B cell (primary cell): Measurements from ENCODE around the gene PRKX. TPM values are rescaled to one million over a fixed set of nuclear protein-coding genes. Genes with fewer than 3 reads are reported as not detected.
"Not testable (repeated sequence)": the region's sequence is repeated elsewhere in the genome, so short reads cannot be mapped to it uniquely, and the experiment has no call there.

Experiments
- ATAC-seq: fragments of 200-7000 bp; cut with Tn5 transposase; one replicate; pipeline ENCODE4 v1.10.0; 2021; ENCODE audit warnings: low read depth, mild to moderate bottlenecking, moderate number of reproducible peaks, moderate library complexity
- CTCF ChIA-PET: fragments of 350-600 bp; sonication (Branson Sonifier 250); formaldehyde crosslinking; loops from one replicate; lab custom pipeline; 2021; ENCODE audit warnings: antibody characterized with exemption, inconsistent platforms; lab: Charles Lee
- POLR2A ChIA-PET: fragments of 350-600 bp; sonication (Branson Sonifier 250); formaldehyde crosslinking; loops from one replicate; lab custom pipeline; 2021; ENCODE audit warnings: antibody characterized with exemption; lab: Charles Lee
- DNase-seq: peaks from one replicate; pipeline ENCODE4 v3.0.0; 2013
- H2AFZ ChIP-seq: 2 replicates; pipeline ENCODE4 v1.6.1; 2012; ENCODE audit warnings: mild to moderate bottlenecking, low read depth, low read length; ENCODE audit not compliant: insufficient read depth, poor library complexity, severe bottlenecking
- H3K27ac ChIP-seq, 2 donors: 1 replicate in 1 of 2; 2 replicates in 1 of 2; pipeline ENCODE4 v1.5.1; 2012 to 2013; ENCODE audit warnings: low read length in 2 of 2, mild to moderate bottlenecking in 2 of 2, moderate library complexity in 1 of 2
- H3K27me3 ChIP-seq, 4 experiments: fragments of 200-600 bp in 1 of 4; sonication (generic) in 1 of 4; replicated peaks in 1 of 4; 1 replicate in 2 of 4; 2 replicates in 2 of 4; pipeline versions ENCODE4 v1.6.1 to v1.7.0; 2013 to 2016; ENCODE audit warnings: low read length in 3 of 4, mild to moderate bottlenecking in 2 of 4, mixed read lengths in 1 of 4, moderate library complexity in 1 of 4; ENCODE audit not compliant: insufficient read depth in 4 of 4, control insufficient read depth in 3 of 4; ENCODE audit errors: control extremely low read depth in 1 of 4
- H3K36me3 ChIP-seq, 2 experiments: replicated peaks in 1 of 2; 1 replicate in 1 of 2; 2 replicates in 1 of 2; pipeline versions ENCODE4 v1.6.1 to v1.7.1; 2013; ENCODE audit warnings: low read length in 1 of 2; ENCODE audit not compliant: insufficient read depth in 2 of 2, control insufficient read depth in 1 of 2; ENCODE audit errors: control extremely low read depth in 1 of 2, extremely low read depth in 1 of 2
- H3K4me1 ChIP-seq, 2 donors: fragments of 200-600 bp in 1 of 2; sonication (generic) in 1 of 2; 1 replicate in 1 of 2; 2 replicates in 1 of 2; pipeline versions ENCODE4 v1.5.1 to v1.6.1; 2013 to 2017; ENCODE audit warnings: low read length in 2 of 2; ENCODE audit not compliant: control insufficient read depth in 2 of 2, insufficient read depth in 2 of 2
- H3K4me2 ChIP-seq: replicated peaks from 2 replicates; pipeline ENCODE3; 2012; ENCODE audit warnings: mild to moderate bottlenecking, low read depth, low read length; ENCODE audit not compliant: poor library complexity, severe bottlenecking
- H3K4me3 ChIP-seq, 5 experiments: fragments of 200-600 bp in 1 of 5; sonication (generic) in 1 of 5; 1 replicate in 3 of 5; 2 replicates in 2 of 5; pipeline versions ENCODE4 v1.5.1 to v1.7.0; 2011 to 2016; ENCODE audit warnings: low read length in 4 of 5, mild to moderate bottlenecking in 4 of 5, low read depth in 2 of 5, control low read depth in 1 of 5, moderate library complexity in 1 of 5; ENCODE audit not compliant: insufficient read depth in 1 of 5; ENCODE audit errors: control extremely low read depth in 1 of 5, extremely low read depth in 1 of 5
- H3K79me2 ChIP-seq: fragments of 200-600 bp; sonication (generic); one replicate; pipeline ENCODE4 v1.6.0; 2016; ENCODE audit warnings: low read length; ENCODE audit not compliant: control insufficient read depth, insufficient read depth
- H3K9ac ChIP-seq: fragments of 200-600 bp; sonication (generic); 2 replicates; pipeline ENCODE4 v1.6.1; 2017; ENCODE audit warnings: mild to moderate bottlenecking, low read length, moderate library complexity
- H3K9me3 ChIP-seq, 3 donors: one replicate each; pipeline versions ENCODE4 v1.6.1 to v1.7.1; 2013; ENCODE audit warnings: low read length in 2 of 3; ENCODE audit not compliant: control insufficient read depth in 2 of 3, insufficient read depth in 1 of 3; ENCODE audit errors: control extremely low read depth in 1 of 3
- H4K20me1 ChIP-seq: 2 replicates; pipeline ENCODE4 v1.6.0; 2012; ENCODE audit warnings: mild to moderate bottlenecking, low read length; ENCODE audit not compliant: insufficient read depth, control insufficient read depth, poor library complexity, severe bottlenecking
- H3K27ac Mint-ChIP-seq: one replicate; pipeline ENCODE4 v1.8.0; 2021; ENCODE audit warnings: mixed read lengths
- H3K27me3 Mint-ChIP-seq: one replicate; pipeline ENCODE4 v1.8.0; 2021; ENCODE audit warnings: mixed read lengths
- H3K4me1 Mint-ChIP-seq: one replicate; pipeline ENCODE4 v1.8.0; 2021; ENCODE audit warnings: mixed read lengths
- H3K4me3 Mint-ChIP-seq: one replicate; pipeline ENCODE4 v1.8.0; 2021; ENCODE audit warnings: mixed read lengths
- H3K9me3 Mint-ChIP-seq: one replicate; pipeline ENCODE4 v1.8.0; 2022; ENCODE audit warnings: mixed read lengths; ENCODE audit not compliant: insufficient read depth
- EZH2 ChIP-seq: IDR thresholded peaks from 2 replicates; pipeline ENCODE4 v1.6.1; 2012; ENCODE audit warnings: borderline replicate concordance, low read depth, mild to moderate bottlenecking, moderate library complexity, low read length; ENCODE audit not compliant: insufficient read depth, poor library complexity, severe bottlenecking
- WGBS: methylation state at CpG from one replicate; pipeline ENCODE4 v1.1.5; 2013; ENCODE audit warnings: missing lambda C conversion rate; ENCODE audit not compliant: insufficient coverage; 5-methylcytosine and 5-hydroxymethylcytosine counted together
- intact Hi-C: fragments of 100-400 bp; cut with micrococcal nuclease; formaldehyde crosslinking; loops from one replicate; pipeline ENCODE4 v1.10.0; 2022
- polyA plus RNA-seq: library from polyadenylated mRNA; depleted of rRNA; stranded (reverse); fragments of >200 nt; gene quantifications from 2 replicates; pipeline ENCODE4 v1.2.3, GENCODE V29; 2012
- total RNA-seq, 2 donors: library from RNA; stranded (reverse); fragments of 120-200 nt in 1 of 2; gene quantifications; 1 replicate in 1 of 2; 2 replicates in 1 of 2; pipeline versions ENCODE4 v1.2.3 to v1.2.4, GENCODE V29; 2013 to 2022
- TF ChIP-seq, protein P1 (sequence below): fragments of 200-600 bp; IDR thresholded peaks from one replicate; pipeline ENCODE4 v1.8.0; 2022; ENCODE audit warnings: antibody characterized with exemption, mild to moderate bottlenecking

PRKX gene
- total and polyA plus RNA-seq, 2 donors (not counting 1 experiment from before 2014, with no cell fraction given), result 26.2 to 52.5 TPM

DNA sequence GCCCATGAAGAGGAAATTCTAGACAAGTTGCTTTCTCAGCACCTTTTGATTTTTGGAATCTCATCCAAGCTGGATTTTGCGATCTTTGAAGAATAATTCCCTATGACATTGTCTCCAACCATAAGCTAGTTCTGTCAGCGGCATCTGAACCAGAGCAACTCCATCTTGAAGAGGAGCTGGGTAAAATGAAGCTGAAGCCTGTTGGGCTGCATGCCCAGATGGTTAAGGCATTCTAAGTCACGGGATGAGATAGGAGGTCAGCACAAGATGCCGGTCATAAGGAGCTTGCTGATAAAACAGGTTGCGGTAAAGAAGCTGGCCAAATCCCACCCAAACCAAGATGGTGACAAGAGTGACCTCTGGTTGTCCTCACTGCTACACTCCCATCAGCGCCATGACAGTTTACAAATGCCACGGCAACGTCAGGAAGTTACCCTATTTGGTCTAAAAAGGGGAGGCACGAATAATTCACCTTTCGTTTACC, 12.0 kb downstream of the PRKX start:
- DNase-seq, H3K27me3 Mint-ChIP-seq, H3K4me3 ChIP-seq, POLR2A ChIA-PET, H3K9ac ChIP-seq, H4K20me1 ChIP-seq, intact Hi-C loops, H3K36me3 ChIP-seq, H3K4me3 Mint-ChIP-seq, H3K27me3 ChIP-seq, H3K9me3 Mint-ChIP-seq, H2AFZ ChIP-seq, H3K9me3 ChIP-seq, H3K4me2 ChIP-seq, ATAC-seq: not testable (repeated sequence)
- Histone ChIP-seq H3K4me1 (peaks cover 15 to 28% of the 10 kb centered on the region in 2 donors), H3K79me2 (peaks cover 91% of the 10 kb centered on the region), H3K27ac (peak overlapping the region in 1 of 2 donors; percentile 98)
- Mint-ChIP-seq H3K27ac (peak overlapping the region; percentile 63), H3K4me1 (peaks cover 42% of the 10 kb centered on the region)
- 100% methylated on average over 1 of the region's 10 CpGs for WGBS
- CTCF ChIA-PET, result interaction anchor here (1.9 kb wide), 1 partner anchor 10 kb away, joined by 5 read pairs; no protein-coding TSS in a partner anchor

DNA sequence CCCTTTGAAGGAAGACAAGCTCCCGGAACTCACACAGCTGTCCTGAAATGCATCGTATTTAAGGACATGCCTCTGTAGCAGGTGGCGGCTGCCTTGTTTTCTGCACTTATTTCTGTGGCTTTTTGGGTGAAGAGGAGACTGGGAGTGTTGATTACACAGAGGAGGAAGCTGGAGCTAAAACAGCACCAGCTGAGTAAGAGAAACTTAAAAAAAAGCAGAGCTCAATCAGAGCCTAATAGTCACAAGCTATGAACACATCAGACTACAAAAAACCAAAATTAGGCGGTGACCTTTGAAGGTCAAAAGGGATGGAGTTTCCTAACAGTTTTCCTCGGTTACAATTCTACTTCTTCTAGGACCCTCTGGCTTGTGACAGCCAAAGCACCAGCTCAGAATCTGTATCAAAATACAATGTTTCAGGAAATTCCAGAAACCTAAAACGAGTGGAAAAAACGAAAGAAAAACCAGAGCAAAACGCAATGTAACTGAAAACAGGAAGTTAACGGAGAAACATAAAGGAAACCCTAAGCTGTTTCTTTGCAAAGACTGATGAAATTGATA, 13.5 kb downstream of the PRKX start:
- Mint-ChIP-seq H3K4me3 (peak overlapping the region; percentile 93), H3K27me3 (no peaks in the 10 kb centered on the region), H3K4me1 (peaks cover 49% of the 10 kb centered on the region), H3K27ac (peak overlapping the region; percentile 96), H3K9me3 (no peaks in the 10 kb centered on the region)
- DNase-seq, result peak; percentile 44
- Histone ChIP-seq H3K4me1 (peaks cover 28 to 30% of the 10 kb centered on the region in 2 donors), H3K4me2 (peak overlapping the region; percentile 77), H3K4me3 (peak overlapping the region; percentile 46 to 78 (median 66)), H3K9me3 (no peaks in the 10 kb centered on the region), H2AFZ (peak overlapping the region; percentile 83), H3K27ac (peak overlapping the region; percentile 87 to 98), H3K27me3 (no peaks in the 10 kb centered on the region), H3K9ac (peak overlapping the region; percentile 92), H3K36me3 (no peaks in the 10 kb centered on the region), H3K79me2 (peaks cover 91% of the 10 kb centered on the region), H4K20me1 (no peaks in the 10 kb centered on the region)
- intact Hi-C loops, result no loop called here
- peak; percentile 78 for ATAC-seq
- 0% methylated on average over 1 of the region's 9 CpGs for WGBS
- TF ChIP-seq, protein P1, sequence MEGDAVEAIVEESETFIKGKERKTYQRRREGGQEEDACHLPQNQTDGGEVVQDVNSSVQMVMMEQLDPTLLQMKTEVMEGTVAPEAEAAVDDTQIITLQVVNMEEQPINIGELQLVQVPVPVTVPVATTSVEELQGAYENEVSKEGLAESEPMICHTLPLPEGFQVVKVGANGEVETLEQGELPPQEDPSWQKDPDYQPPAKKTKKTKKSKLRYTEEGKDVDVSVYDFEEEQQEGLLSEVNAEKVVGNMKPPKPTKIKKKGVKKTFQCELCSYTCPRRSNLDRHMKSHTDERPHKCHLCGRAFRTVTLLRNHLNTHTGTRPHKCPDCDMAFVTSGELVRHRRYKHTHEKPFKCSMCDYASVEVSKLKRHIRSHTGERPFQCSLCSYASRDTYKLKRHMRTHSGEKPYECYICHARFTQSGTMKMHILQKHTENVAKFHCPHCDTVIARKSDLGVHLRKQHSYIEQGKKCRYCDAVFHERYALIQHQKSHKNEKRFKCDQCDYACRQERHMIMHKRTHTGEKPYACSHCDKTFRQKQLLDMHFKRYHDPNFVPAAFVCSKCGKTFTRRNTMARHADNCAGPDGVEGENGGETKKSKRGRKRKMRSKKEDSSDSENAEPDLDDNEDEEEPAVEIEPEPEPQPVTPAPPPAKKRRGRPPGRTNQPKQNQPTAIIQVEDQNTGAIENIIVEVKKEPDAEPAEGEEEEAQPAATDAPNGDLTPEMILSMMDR, result no peak
- TF ChIP-seq EZH2, result no peak
- POLR2A ChIA-PET, result no interaction called here
- CTCF ChIA-PET, result interaction anchor here (1.0 to 2.3 kb wide), 4 partner anchors 11 to 112 kb away, joined by 3 to 9 read pairs (median 4); partner anchors contain the start of gene PRKX
